KMS-11 (cell line): ENCODE measurements around the gene ODAD4.

ENCODE experiments used
- H2AFZ ChIP-seq: fragments of 200-600 bp; sonication (generic); 2 replicates; pipeline ENCODE4 v1.6.1; 2016; ENCODE audit warnings: antibody characterized with exemption, mixed run types, low read depth
- H3K27ac ChIP-seq: fragments of 200-600 bp; sonication (generic); 2 replicates; pipeline ENCODE4 v1.6.1; 2016; ENCODE audit warnings: mild to moderate bottlenecking, mixed run types
- H3K27me3 ChIP-seq: fragments of 200-600 bp; sonication (generic); 2 replicates; pipeline ENCODE4 v1.6.1; 2017; ENCODE audit warnings: mild to moderate bottlenecking, low read depth, mixed run types, moderate library complexity; ENCODE audit not compliant: insufficient read depth
- H3K36me3 ChIP-seq: fragments of 200-600 bp; sonication (generic); 2 replicates; pipeline ENCODE4 v1.6.1; 2017; ENCODE audit warnings: mild to moderate bottlenecking, mixed run types; ENCODE audit not compliant: insufficient read depth
- H3K4me1 ChIP-seq: fragments of 200-600 bp; sonication (generic); 2 replicates; pipeline ENCODE4 v1.6.1; 2016; ENCODE audit warnings: mild to moderate bottlenecking, low read depth, mixed run types; ENCODE audit not compliant: poor library complexity, severe bottlenecking
- H3K4me2 ChIP-seq: fragments of 200-600 bp; sonication (generic); 2 replicates; pipeline ENCODE4 v1.7.0; 2016; ENCODE audit warnings: mild to moderate bottlenecking, mixed run types
- H3K4me3 ChIP-seq: fragments of 200-600 bp; sonication (generic); IDR thresholded peaks from 2 replicates; pipeline ENCODE4 v1.6.1; 2017; ENCODE audit warnings: low read depth, low read length, mixed read lengths; ENCODE audit not compliant: insufficient read depth
- H3K79me2 ChIP-seq: fragments of 200-600 bp; sonication (generic); 2 replicates; pipeline ENCODE4 v1.6.1; 2016; ENCODE audit warnings: low read depth, mixed run types; ENCODE audit not compliant: insufficient read depth
- H3K9ac ChIP-seq: fragments of 200-600 bp; sonication (generic); 2 replicates; pipeline ENCODE4 v1.6.1; 2016; ENCODE audit warnings: mild to moderate bottlenecking, mixed run types
- H4K20me1 ChIP-seq: fragments of 200-600 bp; sonication (generic); 2 replicates; pipeline ENCODE4 v1.6.1; 2016; ENCODE audit warnings: mild to moderate bottlenecking, mixed run types; ENCODE audit not compliant: insufficient read depth
- CTCF ChIP-seq: fragments of 200-600 bp; sonication (generic); conservative IDR thresholded peaks from 2 replicates; pipeline ENCODE4 v1.6.1; 2017; ENCODE audit warnings: low read depth, mild to moderate bottlenecking, antibody characterized with exemption, low read length, moderate library complexity, mixed read lengths

ODAD4 gene

GRCh38 chr17:41972571-41973407 lies 42.4 kb downstream of the ODAD4 start:
- Histone ChIP-seq H4K20me1 (no peaks in the 10 kb centered on the region), H3K4me2 (no peak overlapping the region), H3K4me1 (peaks cover 2% of the 10 kb centered on the region), H2AFZ (no peak overlapping the region), H3K9ac (no peak overlapping the region), H3K27me3 (no peaks in the 10 kb centered on the region), H3K4me3 (no peak overlapping the region), H3K36me3 (peaks cover 2% of the 10 kb centered on the region; the same call in 1 of the 2 replicates), H3K27ac (no peak overlapping the region), H3K79me2 (peaks cover 6% of the 10 kb centered on the region)
- TF ChIP-seq CTCF = no peak

- Histone ChIP-seq H3K4me3 (no peak overlapping the region), H2AFZ (no peak overlapping the region), H3K79me2 (no peaks in the 10 kb centered on the region), H3K36me3 (peaks cover 2% of the 10 kb centered on the region; the same call in 1 of the 2 replicates), H3K9ac (no peak overlapping the region), H3K4me1 (no peaks in the 10 kb centered on the region), H3K27me3 (no peaks in the 10 kb centered on the region), H3K4me2 (no peak overlapping the region), H3K27ac (no peak overlapping the region), H4K20me1 (no peaks in the 10 kb centered on the region)
- TF ChIP-seq CTCF = no peak
These were observed 43.0 kb downstream of the ODAD4 start for GRCh38 chr17:41973408-41973811.

- Histone ChIP-seq H3K4me3 (no peak overlapping the region), H3K9ac (no peak overlapping the region), H3K79me2 (no peaks in the 10 kb centered on the region), H3K27me3 (no peaks in the 10 kb centered on the region), H2AFZ (no peak overlapping the region), H4K20me1 (no peaks in the 10 kb centered on the region), H3K4me1 (no peaks in the 10 kb centered on the region), H3K27ac (no peak overlapping the region), H3K4me2 (no peak overlapping the region), H3K36me3 (peaks cover 2% of the 10 kb centered on the region; the same call in 1 of the 2 replicates)
- no peak for TF ChIP-seq CTCF
These were observed 43.6 kb downstream of the ODAD4 start for GRCh38 chr17:41974031-41974430.

GRCh38 chr17:41974658-41975057 lies 44.2 kb downstream of the ODAD4 start:
- H3K36me3 ChIP-seq = peaks cover 2% of the 10 kb centered on the region; the same call in 1 of the 2 replicates
- H3K27me3 ChIP-seq = no peaks in the 10 kb centered on the region
- no peak overlapping the region for H2AFZ ChIP-seq
- no peak overlapping the region for H3K9ac ChIP-seq
- no peak overlapping the region for H3K4me2 ChIP-seq
- no peaks in the 10 kb centered on the region for H3K79me2 ChIP-seq
- no peak overlapping the region for H3K4me3 ChIP-seq
- no peaks in the 10 kb centered on the region for H3K4me1 ChIP-seq
- no peak overlapping the region; the same call in 1 of the 2 replicates for H3K27ac ChIP-seq
- no peak for TF ChIP-seq CTCF
- no peaks in the 10 kb centered on the region for H4K20me1 ChIP-seq
